Progenitor cell of endocrine pancreas (in vitro differentiated cells): ENCODE measurements around the gene BICRA. TPM values are rescaled to one million over a fixed set of nuclear protein-coding genes. Genes with fewer than 3 reads are reported as not detected.
A peak's percentile ranks its signal among the peaks of the same experiment; 100 is the strongest.

Source experiments
- DNase-seq: peaks from one replicate; pipeline ENCODE4 v3.0.0; 2021; ENCODE audit warnings: low spot score; ENCODE audit not compliant: unreplicated experiment
- H3K27ac Mint-ChIP-seq: 2 replicates; pipeline ENCODE4 v1.8.0; 2021; ENCODE audit warnings: mild to moderate bottlenecking, moderate library complexity, mixed read lengths
- H3K27me3 Mint-ChIP-seq: 2 replicates; pipeline ENCODE4 v1.8.0; 2021; ENCODE audit warnings: mixed read lengths
- H3K36me3 Mint-ChIP-seq: 2 replicates; pipeline ENCODE4 v1.8.0; 2022; ENCODE audit warnings: mixed read lengths; ENCODE audit not compliant: insufficient read depth
- H3K4me1 Mint-ChIP-seq: 2 replicates; pipeline ENCODE4 v1.8.0; 2021; ENCODE audit warnings: low read depth, mixed read lengths
- H3K4me3 Mint-ChIP-seq: 2 replicates; pipeline ENCODE4 v1.8.0; 2021; ENCODE audit warnings: low read depth, mild to moderate bottlenecking, moderate library complexity, mixed read lengths
- H3K9me3 Mint-ChIP-seq: 2 replicates; pipeline ENCODE4 v1.8.0; 2021; ENCODE audit warnings: low read depth, mixed read lengths
- total RNA-seq: library from RNA; stranded (reverse); gene quantifications from 2 replicates; pipeline ENCODE4 v1.2.1, GENCODE V29; 2021
- TF ChIP-seq, protein P1 (sequence below): fragments of 200-600 bp; sonication (generic); IDR thresholded peaks from one replicate; pipeline ENCODE4 v1.5.0; 2021; ENCODE audit warnings: antibody characterized with exemption, mild to moderate bottlenecking; ENCODE audit not compliant: unreplicated experiment

Gene BICRA
- total RNA-seq, 1 donor from 2014 or later, result 37.4 TPM

- peaks cover 14% of the 10 kb centered on the region for H3K4me1 Mint-ChIP-seq
- H3K27ac Mint-ChIP-seq, result no peak overlapping the region
- peaks cover 12% of the 10 kb centered on the region for H3K27me3 Mint-ChIP-seq
- no peak for DNase-seq
- no peaks in the 10 kb centered on the region for H3K36me3 Mint-ChIP-seq
- H3K4me3 Mint-ChIP-seq, result no peak overlapping the region
- no peaks in the 10 kb centered on the region for H3K9me3 Mint-ChIP-seq
- TF ChIP-seq, protein P1, sequence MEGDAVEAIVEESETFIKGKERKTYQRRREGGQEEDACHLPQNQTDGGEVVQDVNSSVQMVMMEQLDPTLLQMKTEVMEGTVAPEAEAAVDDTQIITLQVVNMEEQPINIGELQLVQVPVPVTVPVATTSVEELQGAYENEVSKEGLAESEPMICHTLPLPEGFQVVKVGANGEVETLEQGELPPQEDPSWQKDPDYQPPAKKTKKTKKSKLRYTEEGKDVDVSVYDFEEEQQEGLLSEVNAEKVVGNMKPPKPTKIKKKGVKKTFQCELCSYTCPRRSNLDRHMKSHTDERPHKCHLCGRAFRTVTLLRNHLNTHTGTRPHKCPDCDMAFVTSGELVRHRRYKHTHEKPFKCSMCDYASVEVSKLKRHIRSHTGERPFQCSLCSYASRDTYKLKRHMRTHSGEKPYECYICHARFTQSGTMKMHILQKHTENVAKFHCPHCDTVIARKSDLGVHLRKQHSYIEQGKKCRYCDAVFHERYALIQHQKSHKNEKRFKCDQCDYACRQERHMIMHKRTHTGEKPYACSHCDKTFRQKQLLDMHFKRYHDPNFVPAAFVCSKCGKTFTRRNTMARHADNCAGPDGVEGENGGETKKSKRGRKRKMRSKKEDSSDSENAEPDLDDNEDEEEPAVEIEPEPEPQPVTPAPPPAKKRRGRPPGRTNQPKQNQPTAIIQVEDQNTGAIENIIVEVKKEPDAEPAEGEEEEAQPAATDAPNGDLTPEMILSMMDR, result no peak
These were observed 122.0 kb downstream of the BICRA start for GRCh38 chr19:47730910-47731309.

DNA sequence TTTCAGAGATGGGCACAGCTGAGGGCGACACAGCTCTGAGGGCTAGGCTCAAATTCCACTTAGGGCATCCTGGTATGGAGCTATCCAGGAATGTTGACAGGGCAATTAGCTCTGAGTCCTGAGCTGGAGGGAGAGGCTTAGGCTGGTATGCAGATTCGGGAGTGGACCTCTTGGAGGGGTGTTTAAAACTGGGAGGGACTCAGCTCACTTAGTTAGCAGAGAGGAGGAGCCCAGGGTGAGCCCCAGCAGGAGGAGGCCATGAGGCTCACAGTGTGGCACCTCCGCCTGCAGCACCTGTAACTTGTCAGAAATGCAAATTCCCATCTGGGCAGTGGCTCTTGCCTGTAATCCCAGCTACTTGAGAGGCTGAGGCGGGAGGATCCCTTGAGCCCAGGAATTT is 126.2 kb downstream of the BICRA start:
- no peak for DNase-seq
- no peaks in the 10 kb centered on the region for H3K9me3 Mint-ChIP-seq

GRCh38 chr19:47740866-47741519 is 132.1 kb downstream of the BICRA start:
- Mint-ChIP-seq H3K27me3 (peaks cover 20% of the 10 kb centered on the region), H3K27ac (no peak overlapping the region), H3K9me3 (no peaks in the 10 kb centered on the region), H3K4me1 (peaks cover 3% of the 10 kb centered on the region), H3K4me3 (no peak overlapping the region), H3K36me3 (no peaks in the 10 kb centered on the region)
- DNase-seq, result no peak
- TF ChIP-seq, protein P1, result no peak

More for the DNA sequence above, 126.2 kb downstream of the BICRA start:
- Mint-ChIP-seq H3K36me3 (no peaks in the 10 kb centered on the region), H3K4me1 (no peaks in the 10 kb centered on the region), H3K27ac (no peak overlapping the region), H3K27me3 (peaks cover 9% of the 10 kb centered on the region), H3K4me3 (no peak overlapping the region)
- TF ChIP-seq, protein P1, result no peak

DNA sequence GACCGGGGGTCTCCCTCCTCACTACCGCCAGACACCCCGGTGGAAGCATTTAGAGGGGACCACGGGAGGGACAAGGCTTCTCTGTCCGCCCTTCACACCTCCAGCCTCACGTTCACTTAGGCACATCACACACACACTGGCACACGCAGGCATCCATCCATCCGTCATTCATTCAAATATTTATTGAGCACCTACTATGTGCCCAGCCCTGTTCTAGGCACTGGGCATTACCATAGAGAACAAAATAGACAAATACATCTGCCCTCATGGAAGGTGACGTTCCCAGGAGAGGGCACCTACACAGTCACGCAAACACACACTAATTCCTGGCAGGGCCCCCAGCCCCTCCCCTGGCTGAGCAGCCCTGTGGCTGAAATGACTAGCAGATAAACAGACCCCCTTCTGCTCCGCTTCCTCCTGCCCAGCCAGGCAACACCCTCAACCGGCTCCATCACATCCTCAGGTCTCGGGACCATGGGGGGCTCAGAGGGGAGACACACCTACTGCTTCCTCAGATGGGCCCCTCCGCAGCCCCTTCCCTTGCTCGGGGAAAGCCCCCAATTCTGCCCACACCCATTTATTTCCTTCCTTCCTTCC is 132.7 kb downstream of the BICRA start:
- peaks cover 3% of the 10 kb centered on the region for H3K4me1 Mint-ChIP-seq
- peaks cover 17% of the 10 kb centered on the region for H3K27me3 Mint-ChIP-seq
- no peaks in the 10 kb centered on the region for H3K36me3 Mint-ChIP-seq
- no peak for DNase-seq
- no peak overlapping the region for H3K27ac Mint-ChIP-seq
- no peaks in the 10 kb centered on the region for H3K9me3 Mint-ChIP-seq
- H3K4me3 Mint-ChIP-seq, result no peak overlapping the region
- TF ChIP-seq, protein P1, result no peak

DNA sequence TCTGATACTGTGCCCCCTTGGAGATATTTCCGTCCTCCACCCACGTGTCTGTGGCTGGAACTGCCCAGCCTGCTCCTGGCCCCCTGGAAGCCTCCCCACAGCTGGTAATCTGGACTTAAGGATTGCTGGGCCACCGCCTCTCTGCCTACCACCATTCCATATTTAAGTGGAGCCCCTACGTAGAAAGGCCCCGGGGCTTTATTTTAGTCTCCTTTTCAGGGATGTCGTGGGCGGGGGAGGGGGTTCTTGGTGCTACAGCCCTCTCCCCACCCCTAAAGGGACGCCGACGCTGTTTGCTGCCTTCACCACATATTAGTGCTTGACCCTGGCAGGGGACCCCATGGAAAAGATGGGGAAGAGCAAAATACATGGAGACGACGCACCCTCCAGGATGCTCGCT is 133.7 kb downstream of the BICRA start:
- Mint-ChIP-seq H3K4me3 (peak overlapping the region; percentile 37), H3K27ac (peak overlapping the region; percentile 59), H3K27me3 (peaks cover 17% of the 10 kb centered on the region), H3K36me3 (no peaks in the 10 kb centered on the region), H3K9me3 (no peaks in the 10 kb centered on the region), H3K4me1 (peaks cover 6% of the 10 kb centered on the region)
- TF ChIP-seq, protein P1, result no peak
- DNase-seq, result no peak
